Measurements from ENCODE around the gene PTHLH.

PTHLH gene

DNA sequence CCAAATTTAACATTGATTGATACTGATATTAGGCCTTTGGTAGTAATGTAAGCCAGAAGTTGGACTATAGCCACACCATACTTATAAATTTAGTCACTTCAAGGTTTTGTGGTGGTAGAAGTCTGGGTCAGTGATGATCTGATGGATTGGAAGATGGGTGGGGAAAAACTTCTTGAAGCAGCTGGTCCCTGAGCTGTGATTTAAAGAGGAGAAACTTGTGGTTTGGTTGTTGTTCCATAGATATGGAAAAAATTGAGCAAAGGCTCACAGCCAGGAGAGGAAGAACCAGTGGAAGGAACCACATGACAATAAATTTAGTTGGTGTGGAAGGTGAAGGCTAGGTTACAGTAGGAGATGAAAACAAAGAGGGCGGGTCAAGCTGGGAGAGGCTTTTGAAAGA is 26.1 kb downstream of the PTHLH start:
- H3K27ac ChIP-seq (ENCODE audit: low read depth in 2 of 2, low read length in 2 of 2): no peak overlapping the region
- no peaks in the 10 kb centered on the region for H3K27me3 ChIP-seq (ENCODE audit: control insufficient read depth in 2 of 2, insufficient read depth in 2 of 2, low read length in 2 of 2)
- H3K9me3 ChIP-seq (ENCODE audit: control insufficient read depth in 2 of 2, low read length in 2 of 2): no peaks in the 10 kb centered on the region
- H3K9ac ChIP-seq (ENCODE audit: low read depth in 1 of 2, low read length in 2 of 2): no peak overlapping the region
- no peak overlapping the region for H3K4me3 ChIP-seq (ENCODE audit: low read length in 2 of 2)
- H3K36me3 ChIP-seq (ENCODE audit: control insufficient read depth in 2 of 2, insufficient read depth in 2 of 2, low read length in 2 of 2): no peaks in the 10 kb centered on the region
- H3K4me1 ChIP-seq (ENCODE audit: control insufficient read depth in 2 of 2, insufficient read depth in 2 of 2, low read length in 2 of 2): no peaks in the 10 kb centered on the region

DNA sequence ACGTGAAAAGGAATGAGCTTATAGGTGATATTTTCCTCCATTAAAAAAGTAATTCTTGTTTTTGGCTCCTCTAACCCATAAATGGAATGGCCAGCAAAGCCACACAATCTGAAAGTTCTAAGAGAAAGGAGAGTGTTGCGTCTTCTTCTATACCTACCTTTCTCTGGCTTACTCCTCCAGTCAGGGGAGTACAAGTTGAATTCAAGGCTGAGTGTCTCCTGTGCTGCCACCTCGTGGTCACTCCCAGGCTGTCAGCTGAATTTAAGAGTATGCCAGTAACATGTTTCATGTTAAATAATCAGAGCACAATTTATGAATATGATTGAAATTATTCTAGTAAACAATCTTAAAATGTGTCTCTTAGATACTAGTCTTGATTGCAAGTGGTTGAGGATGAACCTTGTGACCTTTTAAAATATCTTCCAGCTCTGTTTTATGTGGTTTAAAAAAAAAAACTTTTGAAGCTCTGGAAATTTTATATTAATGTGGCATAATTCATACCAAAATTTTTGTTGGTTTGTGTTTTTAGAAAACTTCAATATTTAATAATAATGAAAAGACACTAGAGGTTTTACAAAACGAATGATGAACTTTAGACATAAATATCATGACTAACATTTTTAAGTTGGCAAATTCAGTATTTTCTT is 31.7 kb downstream of the PTHLH start:
- Histone ChIP-seq H3K27me3 (ENCODE audit: control insufficient read depth in 2 of 2, insufficient read depth in 2 of 2, low read length in 2 of 2) (no peaks in the 10 kb centered on the region), H3K4me3 (ENCODE audit: low read length in 2 of 2) (no peak overlapping the region), H3K9me3 (ENCODE audit: control insufficient read depth in 2 of 2, low read length in 2 of 2) (no peaks in the 10 kb centered on the region), H3K36me3 (ENCODE audit: control insufficient read depth in 2 of 2, insufficient read depth in 2 of 2, low read length in 2 of 2) (no peaks in the 10 kb centered on the region), H3K9ac (ENCODE audit: low read depth in 1 of 2, low read length in 2 of 2) (no peak overlapping the region), H3K27ac (ENCODE audit: low read depth in 2 of 2, low read length in 2 of 2) (no peak overlapping the region), H3K4me1 (ENCODE audit: control insufficient read depth in 2 of 2, insufficient read depth in 2 of 2, low read length in 2 of 2) (no peaks in the 10 kb centered on the region)

DNA sequence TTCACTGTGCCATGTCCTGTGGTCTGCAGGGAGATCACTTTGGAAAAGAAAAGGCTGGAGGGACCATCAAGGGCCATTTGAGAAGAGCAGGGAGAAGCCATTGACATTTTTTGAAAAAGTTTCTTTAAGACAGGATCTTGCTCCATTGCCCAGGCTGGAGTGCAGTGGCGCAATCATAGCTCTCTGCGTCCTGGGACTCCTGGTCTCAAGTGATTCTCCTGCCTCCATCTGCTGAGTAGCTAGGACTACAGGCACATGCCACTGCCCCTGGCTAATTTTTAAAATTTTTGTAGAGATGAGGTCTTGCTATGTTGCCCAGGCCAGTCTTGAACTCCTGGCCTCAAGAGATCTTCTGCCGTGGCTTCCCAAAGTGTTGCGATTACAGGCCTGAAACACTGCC is 32.3 kb downstream of the PTHLH start:
- no peak overlapping the region for H3K4me3 ChIP-seq (ENCODE audit: low read length in 2 of 2)
- H3K27ac ChIP-seq (ENCODE audit: low read depth in 2 of 2, low read length in 2 of 2): no peak overlapping the region
- no peaks in the 10 kb centered on the region for H3K27me3 ChIP-seq (ENCODE audit: control insufficient read depth in 2 of 2, insufficient read depth in 2 of 2, low read length in 2 of 2)
- no peaks in the 10 kb centered on the region for H3K9me3 ChIP-seq (ENCODE audit: control insufficient read depth in 2 of 2, low read length in 2 of 2)
- no peaks in the 10 kb centered on the region for H3K4me1 ChIP-seq (ENCODE audit: control insufficient read depth in 2 of 2, insufficient read depth in 2 of 2, low read length in 2 of 2)
- no peak overlapping the region for H3K9ac ChIP-seq (ENCODE audit: low read depth in 1 of 2, low read length in 2 of 2)
- H3K36me3 ChIP-seq (ENCODE audit: control insufficient read depth in 2 of 2, insufficient read depth in 2 of 2, low read length in 2 of 2): no peaks in the 10 kb centered on the region

DNA sequence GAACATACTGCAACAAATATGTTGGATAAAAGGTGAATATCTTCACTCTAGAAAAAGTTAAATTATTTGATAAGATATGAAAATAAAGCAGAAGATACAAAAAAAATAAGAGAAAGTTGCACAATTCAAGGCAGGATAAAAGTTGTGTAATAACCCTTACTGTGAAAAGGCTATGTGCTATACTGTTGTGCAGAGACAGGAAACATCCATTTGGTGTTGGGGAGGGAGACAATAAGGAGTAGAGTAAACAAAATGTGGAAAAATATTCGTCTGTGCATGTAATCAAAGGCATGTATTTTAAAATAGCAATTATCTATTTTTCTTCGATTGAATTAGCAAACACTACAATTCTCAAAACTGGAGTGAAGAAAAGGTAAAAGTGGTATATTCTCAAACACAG is 34.8 kb downstream of the PTHLH start:
- Histone ChIP-seq H3K4me3 (ENCODE audit: low read length in 2 of 2) (no peak overlapping the region), H3K9ac (ENCODE audit: low read depth in 1 of 2, low read length in 2 of 2) (no peak overlapping the region), H3K36me3 (ENCODE audit: control insufficient read depth in 2 of 2, insufficient read depth in 2 of 2, low read length in 2 of 2) (no peaks in the 10 kb centered on the region), H3K27me3 (ENCODE audit: control insufficient read depth in 2 of 2, insufficient read depth in 2 of 2, low read length in 2 of 2) (no peaks in the 10 kb centered on the region), H3K4me1 (ENCODE audit: control insufficient read depth in 2 of 2, insufficient read depth in 2 of 2, low read length in 2 of 2) (no peaks in the 10 kb centered on the region), H3K9me3 (ENCODE audit: control insufficient read depth in 2 of 2, low read length in 2 of 2) (no peaks in the 10 kb centered on the region), H3K27ac (ENCODE audit: low read depth in 2 of 2, low read length in 2 of 2) (no peak overlapping the region)

DNA sequence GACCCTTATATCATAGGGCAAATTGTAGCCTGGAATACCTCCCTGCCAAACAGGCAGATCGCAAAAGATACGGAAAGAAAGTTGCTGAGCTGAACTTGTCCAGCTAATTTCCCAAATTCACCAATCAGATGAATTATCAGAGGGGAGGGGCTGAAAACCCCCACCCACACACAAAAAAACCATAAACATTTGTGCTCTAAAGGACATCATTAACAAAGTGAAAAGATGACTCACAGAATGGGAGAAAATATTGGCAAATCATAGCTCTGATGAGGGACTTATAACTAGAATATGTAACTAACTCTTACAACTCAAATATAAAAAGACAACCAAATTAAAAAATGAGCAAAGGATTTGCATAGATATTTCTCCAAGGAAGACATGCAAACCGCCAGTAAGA is 36.3 kb downstream of the PTHLH start:
- H3K9ac ChIP-seq (ENCODE audit: low read depth in 1 of 2, low read length in 2 of 2): no peak overlapping the region
- no peak overlapping the region for H3K27ac ChIP-seq (ENCODE audit: low read depth in 2 of 2, low read length in 2 of 2)
- H3K36me3 ChIP-seq (ENCODE audit: control insufficient read depth in 2 of 2, insufficient read depth in 2 of 2, low read length in 2 of 2): no peaks in the 10 kb centered on the region
- H3K9me3 ChIP-seq (ENCODE audit: control insufficient read depth in 2 of 2, low read length in 2 of 2): no peaks in the 10 kb centered on the region
- no peaks in the 10 kb centered on the region for H3K27me3 ChIP-seq (ENCODE audit: control insufficient read depth in 2 of 2, insufficient read depth in 2 of 2, low read length in 2 of 2)
- H3K4me3 ChIP-seq (ENCODE audit: low read length in 2 of 2): no peak overlapping the region
- H3K4me1 ChIP-seq (ENCODE audit: control insufficient read depth in 2 of 2, insufficient read depth in 2 of 2, low read length in 2 of 2): no peaks in the 10 kb centered on the region

DNA sequence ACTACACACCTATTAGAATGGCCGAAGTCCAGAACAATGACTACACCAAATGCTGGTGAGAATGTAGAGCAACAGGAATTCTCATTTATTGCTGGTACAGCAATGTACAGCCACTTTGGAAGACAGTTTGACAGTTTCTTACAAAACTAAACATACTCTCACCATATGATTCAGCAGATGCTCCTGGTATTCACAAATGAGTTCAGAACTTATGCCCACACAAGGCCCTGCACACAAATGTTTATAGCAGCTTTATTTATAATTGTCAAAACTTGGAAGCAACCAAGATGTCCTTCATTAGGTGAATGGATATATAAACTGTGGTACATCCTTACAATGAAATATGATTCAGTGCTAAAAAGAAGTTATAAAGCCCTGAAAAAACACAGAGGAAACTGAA is 38.3 kb downstream of the PTHLH start:
- H3K9me3 ChIP-seq (ENCODE audit: control insufficient read depth in 2 of 2, low read length in 2 of 2): no peaks in the 10 kb centered on the region
- no peak overlapping the region for H3K9ac ChIP-seq (ENCODE audit: low read depth in 1 of 2, low read length in 2 of 2)
- H3K4me1 ChIP-seq (ENCODE audit: control insufficient read depth in 2 of 2, insufficient read depth in 2 of 2, low read length in 2 of 2): no peaks in the 10 kb centered on the region
- no peaks in the 10 kb centered on the region for H3K27me3 ChIP-seq (ENCODE audit: control insufficient read depth in 2 of 2, insufficient read depth in 2 of 2, low read length in 2 of 2)
- H3K36me3 ChIP-seq (ENCODE audit: control insufficient read depth in 2 of 2, insufficient read depth in 2 of 2, low read length in 2 of 2): no peaks in the 10 kb centered on the region
- no peak overlapping the region for H3K4me3 ChIP-seq (ENCODE audit: low read length in 2 of 2)
- H3K27ac ChIP-seq (ENCODE audit: low read depth in 2 of 2, low read length in 2 of 2): no peak overlapping the region

DNA sequence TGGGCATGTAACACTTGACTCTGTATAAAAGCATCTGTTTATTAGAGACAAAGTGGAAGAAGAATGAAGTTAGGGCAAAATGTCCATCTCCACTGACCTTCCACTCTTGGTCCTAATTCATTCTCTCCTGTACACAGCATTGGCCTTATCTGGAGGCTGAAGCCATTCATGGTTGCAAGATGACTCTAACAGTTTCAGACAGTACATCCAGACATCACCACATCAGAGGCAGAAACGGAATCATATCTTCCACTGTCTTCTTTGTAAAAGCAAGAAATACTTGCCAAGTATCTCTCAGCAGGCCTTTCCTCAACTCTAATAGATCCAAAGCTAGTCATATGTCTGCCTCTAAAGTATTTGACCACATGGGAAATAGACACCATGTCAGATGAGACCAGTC is 41.1 kb downstream of the PTHLH start:
- Histone ChIP-seq H3K4me3 (ENCODE audit: low read length in 2 of 2) (no peak overlapping the region), H3K27ac (ENCODE audit: low read depth in 2 of 2, low read length in 2 of 2) (no peak overlapping the region), H3K4me1 (ENCODE audit: control insufficient read depth in 2 of 2, insufficient read depth in 2 of 2, low read length in 2 of 2) (no peaks in the 10 kb centered on the region), H3K9me3 (ENCODE audit: control insufficient read depth in 2 of 2, low read length in 2 of 2) (no peaks in the 10 kb centered on the region), H3K36me3 (ENCODE audit: control insufficient read depth in 2 of 2, insufficient read depth in 2 of 2, low read length in 2 of 2) (no peaks in the 10 kb centered on the region), H3K27me3 (ENCODE audit: control insufficient read depth in 2 of 2, insufficient read depth in 2 of 2, low read length in 2 of 2) (no peaks in the 10 kb centered on the region), H3K9ac (ENCODE audit: low read depth in 1 of 2, low read length in 2 of 2) (no peak overlapping the region)

DNA sequence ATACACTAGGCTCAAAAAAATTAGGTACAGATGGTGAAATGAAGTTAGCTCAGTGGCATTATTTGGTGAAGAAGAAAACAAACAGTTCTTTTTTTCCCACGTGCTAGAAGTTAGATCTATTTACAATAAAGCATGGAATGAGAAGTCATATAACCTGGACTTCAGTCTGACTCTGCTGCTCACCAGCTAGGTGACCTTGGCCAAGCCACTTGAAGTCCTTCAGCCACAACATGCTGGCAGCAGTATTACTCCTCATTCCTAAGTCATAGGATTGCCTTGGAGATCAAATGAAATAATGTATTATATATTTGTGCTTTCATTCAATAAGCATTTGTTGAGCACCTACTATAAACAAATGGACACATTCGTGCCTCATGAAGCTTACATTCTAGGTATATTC is 45.2 kb downstream of the PTHLH start:
- Histone ChIP-seq H3K4me3 (ENCODE audit: low read length in 2 of 2) (no peak overlapping the region), H3K9me3 (ENCODE audit: control insufficient read depth in 2 of 2, low read length in 2 of 2) (no peaks in the 10 kb centered on the region), H3K4me1 (ENCODE audit: control insufficient read depth in 2 of 2, insufficient read depth in 2 of 2, low read length in 2 of 2) (no peaks in the 10 kb centered on the region), H3K36me3 (ENCODE audit: control insufficient read depth in 2 of 2, insufficient read depth in 2 of 2, low read length in 2 of 2) (no peaks in the 10 kb centered on the region), H3K27me3 (ENCODE audit: control insufficient read depth in 2 of 2, insufficient read depth in 2 of 2, low read length in 2 of 2) (no peaks in the 10 kb centered on the region), H3K27ac (ENCODE audit: low read depth in 2 of 2, low read length in 2 of 2) (no peak overlapping the region), H3K9ac (ENCODE audit: low read depth in 1 of 2, low read length in 2 of 2) (no peak overlapping the region)

DNA sequence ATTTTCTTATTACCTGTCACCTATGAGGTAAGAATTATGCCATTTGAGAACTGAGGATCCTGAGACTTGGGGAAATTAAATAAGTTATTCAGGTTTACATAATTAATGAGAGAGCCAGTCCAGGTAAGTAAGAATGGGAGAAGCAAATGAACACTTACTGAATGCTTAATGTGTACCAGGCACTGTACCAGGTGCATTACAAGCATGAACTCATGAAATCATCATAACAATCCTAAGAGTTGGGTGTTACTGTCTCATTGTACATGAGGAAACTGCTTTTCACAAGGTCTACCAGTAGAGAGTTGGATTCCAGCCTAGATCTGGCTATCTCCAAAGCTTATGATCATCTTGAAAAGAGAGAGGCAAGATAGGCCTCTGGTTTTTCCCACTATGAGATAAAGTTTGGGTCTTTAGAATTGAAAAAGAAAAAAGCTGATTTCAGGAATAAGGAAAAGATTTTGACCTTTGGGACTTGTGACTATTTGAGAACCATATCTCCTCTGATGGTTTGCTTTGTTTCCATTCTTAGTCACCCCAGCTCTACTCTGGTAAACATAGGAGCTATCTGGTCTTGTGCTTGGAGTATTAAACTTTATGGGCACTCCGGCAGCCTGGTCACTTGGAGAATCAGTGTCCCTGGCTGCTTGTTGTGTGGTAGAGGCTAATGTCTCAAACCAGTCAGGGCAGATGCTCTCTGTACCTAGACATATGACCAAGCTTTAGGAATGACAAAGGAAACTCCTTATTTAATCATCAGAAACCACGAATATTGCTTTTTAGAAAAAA is 48.0 kb downstream of the PTHLH start:
- Histone ChIP-seq H3K27me3 (ENCODE audit: control insufficient read depth in 2 of 2, insufficient read depth in 2 of 2, low read length in 2 of 2) (no peaks in the 10 kb centered on the region), H3K9me3 (ENCODE audit: control insufficient read depth in 2 of 2, low read length in 2 of 2) (no peaks in the 10 kb centered on the region), H3K27ac (ENCODE audit: low read depth in 2 of 2, low read length in 2 of 2) (no peak overlapping the region), H3K4me3 (ENCODE audit: low read length in 2 of 2) (no peak overlapping the region), H3K36me3 (ENCODE audit: control insufficient read depth in 2 of 2, insufficient read depth in 2 of 2, low read length in 2 of 2) (no peaks in the 10 kb centered on the region), H3K9ac (ENCODE audit: low read depth in 1 of 2, low read length in 2 of 2) (no peak overlapping the region), H3K4me1 (ENCODE audit: control insufficient read depth in 2 of 2, insufficient read depth in 2 of 2, low read length in 2 of 2) (no peaks in the 10 kb centered on the region)

DNA sequence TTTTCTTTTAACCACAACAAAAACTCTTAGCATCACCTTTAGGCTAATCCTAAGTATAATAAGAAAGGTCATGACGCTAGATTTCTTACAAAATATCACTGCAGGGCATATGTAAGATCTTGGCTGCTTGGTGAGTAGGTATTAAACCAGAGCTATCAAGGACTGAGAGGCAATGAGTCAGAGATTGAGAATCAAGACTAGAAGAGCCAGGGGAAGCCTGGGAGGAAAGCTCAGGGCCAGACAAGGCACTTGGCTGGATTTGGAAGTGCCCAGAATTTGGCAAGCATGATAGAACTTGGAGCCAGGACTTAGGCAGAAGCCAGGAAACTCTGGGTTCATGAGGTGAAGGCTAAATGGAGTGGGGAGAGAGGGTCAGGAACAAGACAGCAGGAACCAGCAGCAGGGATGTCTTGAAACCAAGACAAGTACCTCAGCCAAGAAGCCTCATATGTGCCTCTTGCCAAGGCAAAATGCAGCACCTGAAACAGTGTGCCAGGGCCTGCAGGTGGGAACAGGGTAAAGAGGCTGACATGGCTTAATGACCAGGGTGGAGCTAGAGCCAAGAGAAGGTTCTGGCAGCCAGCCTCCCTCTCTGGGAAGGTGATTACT is 49.9 kb downstream of the PTHLH start:
- Histone ChIP-seq H3K4me3 (ENCODE audit: low read length in 2 of 2) (no peak overlapping the region), H3K27me3 (ENCODE audit: control insufficient read depth in 2 of 2, insufficient read depth in 2 of 2, low read length in 2 of 2) (no peaks in the 10 kb centered on the region), H3K9me3 (ENCODE audit: control insufficient read depth in 2 of 2, low read length in 2 of 2) (no peaks in the 10 kb centered on the region), H3K9ac (ENCODE audit: low read depth in 1 of 2, low read length in 2 of 2) (no peak overlapping the region), H3K36me3 (ENCODE audit: control insufficient read depth in 2 of 2, insufficient read depth in 2 of 2, low read length in 2 of 2) (no peaks in the 10 kb centered on the region), H3K27ac (ENCODE audit: low read depth in 2 of 2, low read length in 2 of 2) (no peak overlapping the region), H3K4me1 (ENCODE audit: control insufficient read depth in 2 of 2, insufficient read depth in 2 of 2, low read length in 2 of 2) (no peaks in the 10 kb centered on the region)

Data from mucosa of rectum (tissue), 2 donors.